Mucosa of gallbladder (tissue), 1 donor: ENCODE data around the gene PREX1. TPM values are rescaled to one million over a fixed set of nuclear protein-coding genes. Genes with fewer than 3 reads are reported as not detected.
"Not testable (repeated sequence)": the region's sequence is repeated elsewhere in the genome, so short reads cannot be mapped to it uniquely, and the experiment has no call there.

Experiments
- DNase-seq: peaks from one replicate; pipeline ENCODE4 v3.0.0-alpha.2; 2020; ENCODE audit warnings: low spot score
- total RNA-seq: library from RNA; stranded (reverse); gene quantifications from one replicate; pipeline ENCODE4 v1.2.1, GENCODE V29; 2021
- donor health status: DM: no; HTN: no; CAD: no.

The PREX1 gene
- total RNA-seq, 1 donor from 2014 or later, result 29.8 TPM

GRCh38 chr20:48776306-48776705 is 51.5 kb downstream of the PREX1 start:
- no peak for DNase-seq

GRCh38 chr20:48775545-48775944 is 52.3 kb downstream of the PREX1 start:
- DNase-seq, result not testable (repeated sequence)

GRCh38 chr20:48774696-48775095 is 53.1 kb downstream of the PREX1 start:
- DNase-seq, result no peak

- DNase-seq, result no peak
These were observed 53.9 kb downstream of the PREX1 start for GRCh38 chr20:48773837-48774418.

GRCh38 chr20:48772183-48772976 is 55.4 kb downstream of the PREX1 start:
- DNase-seq, result peak; percentile 30

GRCh38 chr20:48771542-48771941 is 56.3 kb downstream of the PREX1 start:
- DNase-seq, result no peak

- no peak for DNase-seq
These were observed 56.9 kb downstream of the PREX1 start for GRCh38 chr20:48770700-48771442.

- DNase-seq, result no peak
These were observed 58.5 kb downstream of the PREX1 start for GRCh38 chr20:48769069-48769983.

GRCh38 chr20:48766961-48767960 is 60.5 kb downstream of the PREX1 start:
- DNase-seq, result no peak

GRCh38 chr20:48766205-48766604 is 61.6 kb downstream of the PREX1 start:
- DNase-seq, result no peak

- DNase-seq, result no peak
These were observed 62.4 kb downstream of the PREX1 start for GRCh38 chr20:48765359-48765758.

GRCh38 chr20:48763216-48763914 is 64.4 kb downstream of the PREX1 start:
- no peak for DNase-seq

- no peak for DNase-seq
These were observed 65.9 kb downstream of the PREX1 start for GRCh38 chr20:48761874-48762273.

GRCh38 chr20:48761023-48761785 is 66.6 kb downstream of the PREX1 start:
- peak; percentile 39 for DNase-seq

GRCh38 chr20:48760403-48760983 is 67.3 kb downstream of the PREX1 start:
- DNase-seq, result no peak

- DNase-seq, result no peak
These were observed 68.1 kb downstream of the PREX1 start for GRCh38 chr20:48759631-48760245.

- no peak for DNase-seq
These were observed 69.5 kb downstream of the PREX1 start for GRCh38 chr20:48758206-48758820.

GRCh38 chr20:48756774-48757173 is 71.0 kb downstream of the PREX1 start:
- DNase-seq, result not testable (repeated sequence)
